ENCODE data around the gene ARL15.

Gene ARL15

GRCh38 chr5:54091307-54092130 lies 218.9 kb downstream of the ARL15 start:
- Histone ChIP-seq H3K9me3 (ENCODE audit: control extremely low read depth in 1 of 5, control insufficient read depth in 4 of 5, insufficient read depth in 2 of 5, low read depth in 1 of 5, low read length in 4 of 5) (no peaks in the 10 kb centered on the region), H3K36me3 (ENCODE audit: control insufficient read depth in 4 of 4, insufficient read depth in 4 of 4, low read length in 3 of 4) (no peaks in the 10 kb centered on the region), H3K4me3 (ENCODE audit: control insufficient read depth in 1 of 7, extremely low read depth in 1 of 7, insufficient read depth in 4 of 7, low read depth in 2 of 7, low read length in 6 of 7) (no peak overlapping the region), H3K27ac (ENCODE audit: insufficient read depth in 1 of 2, low read depth in 1 of 2, low read length in 2 of 2, poor library complexity in 1 of 2, severe bottlenecking in 2 of 2) (no peak overlapping the region), H3K4me1 (ENCODE audit: control extremely low read depth in 1 of 4, control insufficient read depth in 4 of 4, insufficient read depth in 4 of 4, low read length in 3 of 4) (peaks cover 2 to 5% (median 3%) of the 10 kb centered on the region in 4 experiments), H3K27me3 (replicated peaks in 2 of 5; ENCODE audit: control insufficient read depth in 4 of 5, insufficient read depth in 5 of 5, low read length in 4 of 5) (no peaks in the 10 kb centered on the region)
- 95% methylated on average over 5 of the region's 9 CpGs for WGBS (ENCODE audit: insufficient coverage)
- no peak for DNase-seq
- POLR2A ChIA-PET, result no interaction called here
- CTCF ChIA-PET, result interaction anchor here (0.6 kb wide), 1 partner anchor 952 kb away, joined by 3 read pairs; no protein-coding TSS in a partner anchor

- WGBS (ENCODE audit: insufficient coverage), result no CpG with 5 or more reads among the region's 1 CpG
- H3K36me3 ChIP-seq (ENCODE audit: control insufficient read depth in 4 of 4, insufficient read depth in 4 of 4, low read length in 3 of 4), result no peaks in the 10 kb centered on the region
- no peaks in the 10 kb centered on the region for H3K27me3 ChIP-seq (replicated peaks in 2 of 5; ENCODE audit: control insufficient read depth in 4 of 5, insufficient read depth in 5 of 5, low read length in 4 of 5)
- no peak overlapping the region for H3K27ac ChIP-seq (ENCODE audit: insufficient read depth in 1 of 2, low read depth in 1 of 2, low read length in 2 of 2, poor library complexity in 1 of 2, severe bottlenecking in 2 of 2)
- DNase-seq, result peak; percentile 7 to 73 (median 62)
- no peaks in the 10 kb centered on the region for H3K9me3 ChIP-seq (ENCODE audit: control extremely low read depth in 1 of 5, control insufficient read depth in 4 of 5, insufficient read depth in 2 of 5, low read depth in 1 of 5, low read length in 4 of 5)
- ChIA-PET POLR2A (no interaction called here), CTCF (no interaction called here)
- H3K4me1 ChIP-seq (ENCODE audit: control extremely low read depth in 1 of 4, control insufficient read depth in 4 of 4, insufficient read depth in 4 of 4, low read length in 3 of 4), result peaks cover 2 to 5% (median 3%) of the 10 kb centered on the region in 4 experiments
- H3K4me3 ChIP-seq (ENCODE audit: control insufficient read depth in 1 of 7, extremely low read depth in 1 of 7, insufficient read depth in 4 of 7, low read depth in 2 of 7, low read length in 6 of 7), result no peak overlapping the region
These were observed 219.8 kb downstream of the ARL15 start for GRCh38 chr5:54090495-54091120.

GRCh38 chr5:54088081-54088480 lies 222.3 kb downstream of the ARL15 start:
- ChIA-PET CTCF (no interaction called here), POLR2A (no interaction called here)
- H3K27me3 ChIP-seq (replicated peaks in 2 of 5; ENCODE audit: control insufficient read depth in 4 of 5, insufficient read depth in 5 of 5, low read length in 4 of 5), result no peaks in the 10 kb centered on the region
- no CpG with 5 or more reads among the region's 2 CpGs for WGBS (ENCODE audit: insufficient coverage)
- no peaks in the 10 kb centered on the region for H3K4me1 ChIP-seq (ENCODE audit: control extremely low read depth in 1 of 4, control insufficient read depth in 4 of 4, insufficient read depth in 4 of 4, low read length in 3 of 4)
- H3K4me3 ChIP-seq (ENCODE audit: control insufficient read depth in 1 of 7, extremely low read depth in 1 of 7, insufficient read depth in 4 of 7, low read depth in 2 of 7, low read length in 6 of 7), result no peak overlapping the region
- no peak for DNase-seq
- no peak overlapping the region for H3K27ac ChIP-seq (ENCODE audit: insufficient read depth in 1 of 2, low read depth in 1 of 2, low read length in 2 of 2, poor library complexity in 1 of 2, severe bottlenecking in 2 of 2)
- H3K9me3 ChIP-seq (ENCODE audit: control extremely low read depth in 1 of 5, control insufficient read depth in 4 of 5, insufficient read depth in 2 of 5, low read depth in 1 of 5, low read length in 4 of 5), result no peaks in the 10 kb centered on the region
- H3K36me3 ChIP-seq (ENCODE audit: control insufficient read depth in 4 of 4, insufficient read depth in 4 of 4, low read length in 3 of 4), result peaks cover 0 to 3% (median 0%) of the 10 kb centered on the region in 4 experiments

GRCh38 chr5:54087436-54087835 lies 222.9 kb downstream of the ARL15 start:
- H3K27ac ChIP-seq (ENCODE audit: insufficient read depth in 1 of 2, low read depth in 1 of 2, low read length in 2 of 2, poor library complexity in 1 of 2, severe bottlenecking in 2 of 2), result no peak overlapping the region
- ChIA-PET CTCF (interaction anchor here (0.5 kb wide), 1 partner anchor 1527 kb away, joined by 3 read pairs; no protein-coding TSS in a partner anchor), POLR2A (no interaction called here)
- H3K27me3 ChIP-seq (replicated peaks in 2 of 5; ENCODE audit: control insufficient read depth in 4 of 5, insufficient read depth in 5 of 5, low read length in 4 of 5), result no peaks in the 10 kb centered on the region
- no CpG with 5 or more reads among the region's 2 CpGs for WGBS (ENCODE audit: insufficient coverage)
- H3K9me3 ChIP-seq (ENCODE audit: control extremely low read depth in 1 of 5, control insufficient read depth in 4 of 5, insufficient read depth in 2 of 5, low read depth in 1 of 5, low read length in 4 of 5), result no peaks in the 10 kb centered on the region
- peaks cover 0 to 3% (median 0%) of the 10 kb centered on the region in 4 experiments for H3K36me3 ChIP-seq (ENCODE audit: control insufficient read depth in 4 of 4, insufficient read depth in 4 of 4, low read length in 3 of 4)
- no peaks in the 10 kb centered on the region for H3K4me1 ChIP-seq (ENCODE audit: control extremely low read depth in 1 of 4, control insufficient read depth in 4 of 4, insufficient read depth in 4 of 4, low read length in 3 of 4)
- no peak overlapping the region for H3K4me3 ChIP-seq (ENCODE audit: control insufficient read depth in 1 of 7, extremely low read depth in 1 of 7, insufficient read depth in 4 of 7, low read depth in 2 of 7, low read length in 6 of 7)
- no peak for DNase-seq

GRCh38 chr5:54086191-54086590 lies 224.2 kb downstream of the ARL15 start:
- Histone ChIP-seq H3K36me3 (ENCODE audit: control insufficient read depth in 4 of 4, insufficient read depth in 4 of 4, low read length in 3 of 4) (peaks cover 0 to 3% (median 0%) of the 10 kb centered on the region in 4 experiments), H3K4me1 (ENCODE audit: control extremely low read depth in 1 of 4, control insufficient read depth in 4 of 4, insufficient read depth in 4 of 4, low read length in 3 of 4) (no peaks in the 10 kb centered on the region), H3K27me3 (replicated peaks in 2 of 5; ENCODE audit: control insufficient read depth in 4 of 5, insufficient read depth in 5 of 5, low read length in 4 of 5) (no peaks in the 10 kb centered on the region), H3K4me3 (ENCODE audit: control insufficient read depth in 1 of 7, extremely low read depth in 1 of 7, insufficient read depth in 4 of 7, low read depth in 2 of 7, low read length in 6 of 7) (no peak overlapping the region), H3K27ac (ENCODE audit: insufficient read depth in 1 of 2, low read depth in 1 of 2, low read length in 2 of 2, poor library complexity in 1 of 2, severe bottlenecking in 2 of 2) (no peak overlapping the region), H3K9me3 (ENCODE audit: control extremely low read depth in 1 of 5, control insufficient read depth in 4 of 5, insufficient read depth in 2 of 5, low read depth in 1 of 5, low read length in 4 of 5) (peaks cover 0 to 4% (median 0%) of the 10 kb centered on the region in 5 experiments)
- CTCF ChIA-PET, result no interaction called here
- WGBS (ENCODE audit: insufficient coverage), result no CpG with 5 or more reads among the region's 2 CpGs
- POLR2A ChIA-PET, result no interaction called here
- no peak for DNase-seq

GRCh38 chr5:54084696-54085095 lies 225.7 kb downstream of the ARL15 start:
- Histone ChIP-seq H3K27me3 (replicated peaks in 2 of 5; ENCODE audit: control insufficient read depth in 4 of 5, insufficient read depth in 5 of 5, low read length in 4 of 5) (no peaks in the 10 kb centered on the region), H3K4me3 (ENCODE audit: control insufficient read depth in 1 of 7, extremely low read depth in 1 of 7, insufficient read depth in 4 of 7, low read depth in 2 of 7, low read length in 6 of 7) (no peak overlapping the region), H3K27ac (ENCODE audit: insufficient read depth in 1 of 2, low read depth in 1 of 2, low read length in 2 of 2, poor library complexity in 1 of 2, severe bottlenecking in 2 of 2) (no peak overlapping the region), H3K4me1 (ENCODE audit: control extremely low read depth in 1 of 4, control insufficient read depth in 4 of 4, insufficient read depth in 4 of 4, low read length in 3 of 4) (no peaks in the 10 kb centered on the region), H3K9me3 (ENCODE audit: control extremely low read depth in 1 of 5, control insufficient read depth in 4 of 5, insufficient read depth in 2 of 5, low read depth in 1 of 5, low read length in 4 of 5) (peaks cover 0 to 6% (median 0%) of the 10 kb centered on the region in 5 experiments), H3K36me3 (ENCODE audit: control insufficient read depth in 4 of 4, insufficient read depth in 4 of 4, low read length in 3 of 4) (peaks cover 0 to 3% (median 0%) of the 10 kb centered on the region in 4 experiments)
- WGBS (ENCODE audit: insufficient coverage), result 90% methylated on average over 2 of the region's 4 CpGs
- no peak for DNase-seq
- ChIA-PET POLR2A (interaction anchor here (0.7 kb wide), 1 partner anchor 30 kb away, joined by 8 read pairs; no protein-coding TSS in a partner anchor), CTCF (no interaction called here)

GRCh38 chr5:54083851-54084250 lies 226.5 kb downstream of the ARL15 start:
- POLR2A ChIA-PET, result no interaction called here
- Histone ChIP-seq H3K36me3 (ENCODE audit: control insufficient read depth in 4 of 4, insufficient read depth in 4 of 4, low read length in 3 of 4) (peaks cover 0 to 3% (median 0%) of the 10 kb centered on the region in 4 experiments), H3K4me3 (ENCODE audit: control insufficient read depth in 1 of 7, extremely low read depth in 1 of 7, insufficient read depth in 4 of 7, low read depth in 2 of 7, low read length in 6 of 7) (no peak overlapping the region), H3K4me1 (ENCODE audit: control extremely low read depth in 1 of 4, control insufficient read depth in 4 of 4, insufficient read depth in 4 of 4, low read length in 3 of 4) (no peaks in the 10 kb centered on the region), H3K27me3 (replicated peaks in 2 of 5; ENCODE audit: control insufficient read depth in 4 of 5, insufficient read depth in 5 of 5, low read length in 4 of 5) (no peaks in the 10 kb centered on the region), H3K27ac (ENCODE audit: insufficient read depth in 1 of 2, low read depth in 1 of 2, low read length in 2 of 2, poor library complexity in 1 of 2, severe bottlenecking in 2 of 2) (no peak overlapping the region), H3K9me3 (ENCODE audit: control extremely low read depth in 1 of 5, control insufficient read depth in 4 of 5, insufficient read depth in 2 of 5, low read depth in 1 of 5, low read length in 4 of 5) (peaks cover 0 to 6% (median 0%) of the 10 kb centered on the region in 5 experiments)
- CTCF ChIA-PET, result no interaction called here
- DNase-seq, result no peak
- WGBS (ENCODE audit: insufficient coverage), result 67% methylated on average over 3 of the region's 3 CpGs
